A204.1 (cell line): ENCODE data around the gene PRODH2.
"Not testable (repeated sequence)": the region's sequence is repeated elsewhere in the genome, so short reads cannot be mapped to it uniquely, and the experiment has no call there.

Experiments used
- FAIRE-seq: peaks from 2 replicates; lab custom pipeline; 2012; peaks lifted over from hg19 to GRCh38; lab: Jason Lieb, UNC

PRODH2 gene

DNA sequence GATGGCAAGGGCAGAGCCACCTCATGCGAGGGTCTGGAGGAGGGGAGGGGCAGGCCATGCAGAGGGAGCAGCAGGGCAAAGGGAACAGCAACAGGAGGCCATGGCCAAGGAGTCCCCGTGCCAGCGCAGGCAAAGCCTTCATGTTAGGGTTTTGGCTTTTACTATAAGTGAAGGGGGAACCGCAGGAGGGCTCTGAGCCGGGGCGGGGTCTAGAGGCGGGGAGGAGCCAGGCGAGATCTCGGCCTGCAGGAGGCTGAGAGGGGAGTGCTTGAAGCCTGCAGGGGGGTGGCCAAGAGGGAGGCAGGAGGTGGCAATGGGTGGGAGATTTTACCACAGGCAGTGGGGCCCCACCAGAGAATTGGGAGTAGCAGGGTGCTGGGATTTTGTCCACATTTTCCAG is 31.0 kb downstream of the PRODH2 start:
- FAIRE-seq, result no peak

DNA sequence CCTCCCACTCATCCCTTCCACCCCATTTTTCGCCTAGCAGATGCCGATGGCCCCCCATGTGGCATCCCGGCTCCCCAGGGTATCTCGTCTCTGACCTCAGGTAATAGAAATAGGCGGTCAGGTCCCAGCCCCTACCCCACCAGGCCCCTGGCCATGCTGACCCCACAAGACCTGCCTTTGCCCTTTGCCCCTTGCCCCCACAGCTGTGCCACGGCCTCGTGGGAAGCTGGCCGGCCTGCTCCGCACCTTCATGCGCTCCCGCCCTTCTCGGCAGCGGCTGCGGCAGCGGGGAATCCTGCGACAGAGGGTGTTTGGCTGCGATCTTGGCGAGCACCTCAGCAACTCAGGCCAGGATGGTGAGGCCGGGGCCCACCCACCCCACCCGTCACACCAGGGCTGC is 31.9 kb downstream of the PRODH2 start:
- FAIRE-seq, result no peak

DNA sequence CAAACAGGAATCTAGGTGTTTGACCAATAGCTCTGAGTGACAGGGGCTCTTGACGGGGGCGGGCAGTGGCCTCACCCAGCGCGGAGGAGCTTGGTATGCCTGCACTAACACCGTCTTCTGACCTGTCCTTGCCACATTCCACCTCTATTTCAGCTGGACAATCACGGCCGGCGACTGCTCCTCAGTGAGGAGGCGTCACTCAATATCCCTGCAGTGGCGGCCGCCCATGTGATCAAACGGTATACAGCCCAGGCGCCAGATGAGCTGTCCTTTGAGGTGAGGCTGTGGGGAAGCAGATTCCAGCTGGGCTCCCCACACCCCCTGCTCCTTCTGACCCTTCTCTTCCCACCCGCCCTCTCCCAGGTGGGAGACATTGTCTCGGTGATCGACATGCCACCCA is 32.6 kb downstream of the PRODH2 start:
- FAIRE-seq, result no peak

DNA sequence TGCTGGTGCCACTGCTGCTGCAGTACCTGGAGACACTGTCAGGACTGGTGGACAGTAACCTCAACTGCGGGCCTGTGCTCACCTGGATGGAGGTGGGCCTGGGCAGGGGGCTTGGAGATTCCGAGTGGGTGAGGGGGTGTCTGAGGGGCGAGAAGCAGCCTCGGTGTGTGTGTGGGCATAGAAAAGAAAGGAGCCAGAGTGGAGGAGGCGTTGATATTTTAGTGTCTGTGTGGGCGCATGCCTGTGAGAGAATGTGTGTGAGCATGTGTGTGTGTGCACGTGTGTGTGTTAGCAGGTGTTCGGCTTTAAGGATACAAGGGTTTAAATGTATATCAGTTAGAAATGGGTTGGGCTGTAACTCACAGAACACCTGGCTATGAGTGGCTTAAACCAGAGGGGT is 33.6 kb downstream of the PRODH2 start:
- no peak for FAIRE-seq

DNA sequence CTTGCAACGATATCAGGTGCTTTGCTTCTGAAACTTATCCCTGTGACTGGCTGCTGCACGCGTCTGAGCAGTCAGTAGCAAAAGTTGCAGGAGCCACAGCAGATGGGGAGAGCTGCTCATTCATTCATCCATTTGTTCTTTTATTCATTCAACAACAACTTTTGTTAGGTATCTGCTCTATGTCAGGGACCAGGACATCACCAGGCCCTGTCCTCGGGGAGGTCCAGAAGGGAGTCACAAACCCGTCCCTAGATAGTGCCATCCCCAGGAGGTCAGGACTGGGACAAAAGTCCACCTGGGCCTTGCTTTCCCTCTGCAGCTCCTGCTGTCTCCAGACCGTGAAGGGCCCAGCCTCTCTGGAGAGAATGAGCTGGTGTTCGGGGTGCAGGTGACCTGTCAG is 34.7 kb downstream of the PRODH2 start:
- no peak for FAIRE-seq

DNA sequence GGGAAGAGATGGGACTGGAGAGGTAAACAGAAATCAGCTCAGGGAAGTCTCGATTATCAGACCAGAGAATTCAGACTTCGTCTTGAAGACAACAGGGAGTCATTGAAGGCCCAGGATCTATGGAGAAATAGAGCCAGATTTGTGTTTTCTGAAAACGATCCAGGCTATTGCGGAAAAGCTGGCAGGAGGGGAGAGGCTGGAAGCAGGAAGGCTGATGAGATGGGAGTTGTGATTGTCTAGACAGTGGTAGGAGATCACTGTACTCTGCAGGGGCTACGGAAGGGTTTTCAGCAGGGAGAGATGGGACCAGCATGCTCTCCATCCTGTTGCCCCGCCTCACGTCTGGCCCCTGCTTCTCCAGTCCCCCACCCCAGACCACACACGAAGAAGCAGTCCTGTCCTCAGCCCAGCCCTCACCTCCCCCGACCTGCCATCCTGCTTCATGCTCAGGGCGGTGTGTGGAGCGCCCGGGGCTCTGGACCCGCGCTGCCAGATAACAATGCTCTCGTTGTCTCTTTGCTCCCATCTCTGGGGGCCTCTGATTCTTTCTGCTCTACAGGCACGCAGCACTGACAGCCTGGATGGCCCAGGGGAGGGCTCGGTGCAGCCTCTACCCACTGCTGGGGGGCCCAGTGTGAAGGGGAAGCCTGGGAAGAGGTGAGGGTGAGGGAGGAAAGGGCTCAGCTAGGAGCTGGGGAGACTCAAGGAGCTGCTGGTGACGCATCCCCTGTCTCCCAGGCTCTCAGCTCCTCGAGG is 35.4 kb downstream of the PRODH2 start:
- no peak for FAIRE-seq

DNA sequence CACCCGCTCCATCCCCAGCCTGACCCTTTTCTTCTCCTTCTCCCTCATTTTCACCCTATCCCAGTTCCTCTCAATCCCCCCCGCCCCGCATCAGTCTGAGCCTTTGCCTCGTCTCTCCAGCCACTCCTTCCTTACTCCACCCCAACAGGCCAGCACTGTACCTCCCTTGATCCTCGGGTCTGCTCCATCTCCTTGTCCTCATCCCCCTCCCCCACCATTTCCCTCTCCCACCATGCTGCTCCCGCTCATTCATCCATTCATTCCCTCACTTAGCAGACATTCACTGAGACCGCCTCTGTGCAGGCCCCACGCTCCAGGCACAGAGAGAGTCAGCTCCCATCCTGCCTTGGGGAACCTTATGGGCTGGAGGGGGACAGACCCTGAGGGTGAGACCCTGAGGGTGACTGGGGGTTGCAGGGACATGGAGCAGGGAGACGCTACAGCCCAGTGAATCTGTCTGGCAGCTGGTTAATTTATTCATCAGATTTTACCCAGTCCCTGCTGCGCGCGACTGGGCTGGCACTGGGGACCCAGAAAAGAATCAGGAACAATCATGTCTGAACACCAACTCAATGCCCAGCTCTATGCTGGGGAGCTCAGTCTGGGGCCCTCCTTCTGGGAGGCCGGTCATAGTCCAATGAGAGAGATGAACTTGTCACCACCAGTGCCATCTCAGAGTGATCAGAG is 36.4 kb downstream of the PRODH2 start:
- FAIRE-seq, result no peak

DNA sequence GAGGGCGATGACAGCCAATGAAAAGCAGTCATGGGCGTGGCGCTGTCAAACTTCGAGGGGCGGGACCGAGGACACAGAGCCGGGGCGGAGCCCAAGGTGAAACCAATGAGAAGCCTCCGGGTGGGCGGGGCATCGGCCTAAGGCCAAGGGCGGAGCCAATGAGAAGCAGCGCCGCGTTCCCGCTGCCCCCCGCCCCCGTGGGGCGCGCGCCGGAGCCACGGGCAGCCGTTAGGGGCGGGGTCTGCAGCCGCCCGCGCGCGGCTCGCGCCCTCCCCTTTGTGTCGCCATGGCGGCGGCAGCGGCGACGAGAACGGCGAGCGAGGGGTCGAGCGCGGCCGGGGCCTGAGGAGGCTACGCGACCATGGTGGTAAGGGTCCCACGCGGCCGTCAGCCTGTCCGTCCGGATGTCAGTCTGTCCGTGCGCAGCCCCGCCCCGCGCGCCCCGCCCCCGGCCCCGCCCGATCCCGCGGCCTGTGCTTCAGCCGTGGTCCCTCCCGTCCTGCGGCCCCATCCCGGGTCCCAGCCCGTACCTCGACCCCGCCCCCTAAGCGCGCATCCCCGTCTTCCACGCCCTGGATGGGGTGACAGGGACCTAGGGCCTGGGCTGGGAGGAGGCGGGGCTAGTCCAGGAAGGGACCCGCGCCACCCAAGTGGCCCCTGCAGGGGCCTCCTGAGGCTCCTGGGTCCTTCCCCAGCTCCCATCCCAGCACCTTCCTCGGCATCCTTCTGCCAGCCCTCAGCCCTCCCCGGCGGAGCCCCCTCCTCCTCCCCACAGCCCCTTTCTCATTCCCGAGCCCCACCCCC is 37.1 kb downstream of the PRODH2 start, which contains the start of gene ARHGAP33:
ARHGAP33 (plus strand) TSS at position 267 of the 804 bp plus-strand sequence; CDS start at position 362, 95 bp downstream.
- peak; percentile 91 for FAIRE-seq

DNA sequence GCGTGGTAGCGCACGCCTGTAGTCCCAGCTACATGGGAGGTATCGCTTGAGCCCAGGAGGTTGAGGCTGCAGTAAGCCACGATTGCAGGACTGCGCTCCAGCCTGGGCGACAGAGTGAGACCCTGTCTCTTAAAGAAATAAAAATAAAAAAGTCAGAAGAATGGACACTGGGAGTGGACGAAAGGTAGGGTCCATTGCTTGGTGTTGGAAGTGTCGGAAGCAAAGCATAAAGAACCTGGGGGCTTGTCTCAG is 37.7 kb downstream of the PRODH2 start:
- FAIRE-seq, result no peak

DNA sequence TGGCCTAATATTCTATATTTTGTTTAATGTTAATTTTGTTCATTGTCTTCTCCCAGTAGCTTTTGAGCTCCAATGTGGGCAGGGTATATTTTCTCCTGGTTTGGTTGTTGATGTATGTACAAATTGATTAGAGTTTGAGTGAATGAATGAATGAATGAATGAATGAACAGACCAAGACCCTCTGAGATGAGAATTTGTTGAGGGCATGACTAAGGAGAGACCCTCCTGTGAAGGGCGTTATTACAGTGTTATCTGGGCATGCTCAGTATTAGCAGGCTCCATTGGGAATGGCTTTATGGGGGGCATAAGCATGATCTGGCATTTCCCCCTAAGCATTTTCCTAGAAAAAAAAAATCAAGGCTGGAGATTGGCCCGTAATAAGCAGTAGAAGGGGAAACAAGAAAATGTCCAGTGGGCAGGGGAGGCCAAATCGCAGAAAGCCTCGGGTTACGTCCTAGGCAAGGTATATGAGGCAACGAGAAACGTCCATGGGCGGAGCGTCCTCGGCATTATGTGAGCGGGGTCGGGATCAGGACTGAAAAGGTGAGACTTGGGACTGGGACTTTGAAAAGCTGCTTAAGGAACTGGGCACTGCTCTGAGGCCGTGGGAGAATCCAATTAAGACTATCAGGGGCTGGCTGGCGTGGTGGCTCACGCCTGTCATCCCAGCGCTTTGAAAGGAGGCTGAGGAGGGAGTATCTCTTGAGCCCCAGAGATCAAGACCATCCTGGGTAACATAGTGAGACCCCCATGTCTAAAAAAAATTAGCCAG is 38.2 kb downstream of the PRODH2 start:
- no peak for FAIRE-seq

DNA sequence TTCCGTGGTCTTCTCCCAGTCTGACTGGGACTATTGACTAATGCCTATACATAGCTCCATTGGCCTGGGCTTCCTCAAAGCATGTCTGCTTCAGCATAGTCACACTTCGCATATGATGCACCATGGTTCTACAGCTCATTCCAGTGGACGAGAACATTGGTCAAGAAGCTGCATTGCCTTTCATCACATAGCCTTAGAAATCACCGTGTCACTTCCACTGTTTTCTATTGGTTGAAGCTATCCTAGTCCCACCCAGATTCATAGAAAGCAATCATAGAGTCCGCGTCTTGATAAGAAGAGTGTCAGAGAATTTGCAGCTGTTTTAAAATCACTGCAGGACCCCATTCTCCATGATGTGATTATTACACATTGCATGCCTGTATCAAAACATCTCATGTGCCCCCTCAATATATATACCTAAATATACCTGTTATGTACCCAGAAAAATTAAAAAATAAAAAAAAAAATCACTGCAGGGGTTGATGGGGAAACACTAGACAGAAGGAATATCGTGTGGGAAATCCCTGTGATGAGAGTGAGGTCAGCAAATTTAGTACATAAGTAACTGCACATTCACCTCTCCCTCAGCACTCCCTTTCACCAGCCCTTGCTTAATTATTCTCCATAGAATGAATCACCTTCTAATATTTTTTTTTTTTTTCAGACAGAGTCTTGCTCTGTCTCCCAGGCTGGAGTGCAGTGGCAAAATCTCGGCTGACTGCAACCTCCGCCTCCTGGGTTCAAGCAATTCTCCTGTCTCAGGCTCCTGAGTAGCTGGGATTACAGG is 39.4 kb downstream of the PRODH2 start:
- no peak for FAIRE-seq

DNA sequence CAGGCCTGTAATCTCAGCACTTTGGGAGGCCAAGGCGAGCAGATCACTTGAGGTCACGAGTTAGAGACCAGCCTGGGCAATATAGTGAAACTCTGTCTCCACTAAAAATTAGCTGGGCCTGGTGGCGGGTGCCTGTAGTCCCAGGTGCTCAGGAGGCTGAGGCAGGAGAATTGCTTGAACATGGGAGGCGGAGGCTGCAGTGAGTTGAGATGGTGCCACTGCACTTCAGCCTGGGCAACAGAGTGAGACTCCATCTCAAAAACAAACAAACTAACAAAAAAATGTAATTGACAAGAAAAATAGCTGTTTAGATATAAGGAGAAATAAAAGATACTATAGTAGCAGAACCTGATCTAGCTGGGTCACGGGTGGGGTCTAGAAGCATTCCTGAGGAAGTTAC is 40.3 kb downstream of the PRODH2 start:
- FAIRE-seq, result not testable (repeated sequence)

DNA sequence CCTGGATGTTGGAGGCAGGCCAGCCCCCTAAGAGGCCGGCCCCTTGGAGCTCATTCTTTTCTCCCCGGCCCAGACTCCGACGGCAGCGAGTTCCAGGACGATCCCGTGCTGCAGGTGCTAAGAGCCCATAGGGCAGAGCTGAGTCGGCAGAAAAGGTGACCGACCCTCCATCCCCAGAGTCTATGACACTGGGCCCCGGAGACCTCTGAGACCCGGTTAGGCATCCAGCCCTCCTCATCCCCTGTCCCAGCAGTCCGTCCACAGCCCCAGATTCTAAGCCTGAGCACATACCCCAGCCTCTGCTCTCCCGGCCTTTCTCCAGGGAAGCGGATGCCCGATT is 44.6 kb downstream of the PRODH2 start:
- FAIRE-seq, result no peak

DNA sequence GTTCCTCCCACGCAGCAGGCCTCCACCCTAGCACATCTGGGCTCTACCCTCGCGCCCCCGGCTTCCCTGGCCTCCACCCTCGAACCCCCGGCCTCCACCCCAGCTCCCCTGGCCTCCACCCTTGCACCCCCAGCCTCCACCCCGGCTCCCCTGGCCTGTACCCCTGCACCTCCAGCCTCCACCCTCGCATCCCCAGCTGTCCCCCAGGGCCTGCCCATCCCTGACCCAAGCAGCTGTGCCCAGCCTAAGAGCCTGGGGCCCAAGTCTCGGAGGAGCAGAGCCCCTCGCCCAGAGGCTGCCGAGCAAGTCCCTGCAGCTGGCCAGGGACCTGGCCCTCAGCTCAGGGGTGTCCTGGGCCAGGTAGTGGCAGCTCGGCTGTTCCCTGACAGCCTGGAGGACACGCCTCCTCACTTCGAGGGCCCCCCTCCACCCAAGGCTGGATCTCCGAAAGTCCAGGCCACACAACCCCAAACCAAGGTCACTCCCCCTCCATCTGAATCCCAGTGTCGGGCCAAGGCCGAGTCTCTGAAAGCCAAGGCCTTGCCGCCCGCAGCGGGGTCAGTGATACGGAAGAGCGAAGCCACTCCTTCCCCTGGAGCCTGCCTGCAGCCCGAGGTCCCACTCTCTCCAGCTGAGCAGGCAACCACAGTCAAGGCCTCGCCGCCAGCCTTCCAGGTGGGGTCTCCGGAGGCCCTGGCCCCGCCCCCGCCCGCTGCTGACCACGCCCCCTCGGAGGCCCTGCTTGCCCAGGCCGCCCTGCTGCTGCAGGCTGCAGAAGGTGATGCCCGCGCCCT is 45.2 kb downstream of the PRODH2 start:
- no peak for FAIRE-seq

DNA sequence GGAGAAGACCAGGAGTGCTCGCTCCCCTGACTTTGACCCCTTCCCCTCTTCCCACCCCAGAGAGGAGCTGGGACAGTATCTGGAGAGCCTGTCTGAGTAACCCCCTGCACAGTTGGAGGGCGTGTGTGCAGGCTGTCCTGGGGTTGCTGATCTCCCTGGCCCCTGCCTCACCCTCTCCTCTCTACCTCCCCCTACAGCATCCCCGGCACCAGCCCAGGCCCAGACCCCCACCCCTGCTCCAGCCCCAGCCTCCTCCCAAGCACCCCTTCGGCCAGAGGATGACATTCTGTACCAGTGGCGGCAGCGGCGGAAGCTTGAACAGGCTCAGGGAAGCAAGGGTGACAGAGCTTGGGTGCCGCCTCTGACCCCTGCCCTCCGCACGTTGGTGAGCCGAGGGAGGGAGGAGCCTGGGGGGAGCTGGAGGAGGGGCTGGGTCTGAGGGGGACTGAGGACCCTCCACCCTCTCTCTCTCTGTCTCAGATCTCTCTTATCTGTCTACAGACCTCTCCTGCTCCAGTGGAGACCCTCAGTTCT is 46.0 kb downstream of the PRODH2 start:
- no peak for FAIRE-seq

DNA sequence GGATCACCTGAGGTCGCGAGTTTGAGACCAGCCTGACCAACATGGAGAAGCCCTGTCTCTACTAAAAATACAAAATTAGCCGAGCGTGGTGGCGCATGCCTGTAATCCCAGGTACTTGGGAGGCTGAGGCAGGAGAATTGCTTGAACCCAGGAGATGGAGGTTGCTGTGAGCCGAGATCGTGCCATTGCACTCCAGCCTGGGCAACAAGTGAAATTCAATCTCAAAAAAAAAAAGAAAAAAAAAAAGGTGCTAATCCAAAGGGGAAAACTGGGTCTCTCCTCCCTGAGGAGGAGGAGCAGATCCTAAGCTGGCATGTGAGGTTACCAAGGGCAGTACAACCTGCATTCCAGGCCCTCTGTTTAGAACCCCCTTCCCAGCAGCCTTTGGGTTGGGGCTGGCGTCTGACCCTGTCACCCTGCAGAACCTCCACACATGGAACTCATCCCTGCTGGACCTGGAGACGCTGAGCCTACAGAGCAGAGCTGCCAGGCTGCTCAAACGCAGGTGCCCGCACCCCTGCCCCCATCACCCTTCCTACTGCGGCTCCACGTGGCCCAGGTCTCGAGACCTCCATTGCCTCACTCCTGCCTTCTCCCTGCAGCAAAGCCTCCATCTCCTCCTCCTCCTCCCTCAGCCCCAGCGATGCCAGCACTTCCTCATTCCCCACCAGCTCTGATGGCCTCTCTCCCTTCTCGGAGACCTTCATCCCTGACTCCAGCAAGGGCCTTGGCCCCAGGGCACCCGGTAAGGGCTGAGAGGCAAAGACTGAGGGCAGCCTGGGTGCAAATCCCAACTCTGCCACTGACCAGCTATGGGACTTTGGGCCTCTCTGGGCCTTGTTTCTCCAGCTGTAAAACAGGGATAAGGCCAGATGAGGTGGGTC is 48.0 kb downstream of the PRODH2 start:
- no peak for FAIRE-seq

DNA sequence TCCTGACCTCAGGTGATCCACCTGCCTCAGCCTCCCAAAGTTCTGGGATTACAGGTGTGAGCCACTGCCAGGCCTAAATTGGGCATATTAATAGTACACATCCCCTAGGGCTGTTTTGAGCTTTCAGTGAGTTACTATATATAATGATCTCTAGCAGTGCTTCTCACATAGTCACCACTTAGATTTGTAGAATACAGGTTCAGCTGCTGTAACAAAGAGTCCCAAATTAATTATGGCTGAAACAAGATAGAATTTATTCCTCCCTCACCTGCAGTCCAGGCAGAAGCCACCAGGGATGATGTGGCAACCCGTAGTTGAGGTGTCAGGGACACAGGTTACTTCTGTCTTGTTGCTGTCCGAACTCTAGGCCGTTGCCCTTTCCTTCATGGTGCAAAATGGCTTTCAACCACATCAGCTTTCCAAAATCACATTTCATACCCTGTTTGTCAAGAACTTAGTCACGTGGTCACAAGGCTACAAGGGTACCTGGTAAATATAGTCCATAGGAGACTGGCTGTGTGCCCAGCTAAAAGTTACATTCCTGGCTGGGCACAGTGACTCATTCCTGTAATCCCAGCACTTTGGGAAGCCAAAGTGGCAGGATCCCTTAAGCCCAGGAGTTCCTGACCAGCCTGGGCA is 51.8 kb downstream of the PRODH2 start:
- no peak for FAIRE-seq

DNA sequence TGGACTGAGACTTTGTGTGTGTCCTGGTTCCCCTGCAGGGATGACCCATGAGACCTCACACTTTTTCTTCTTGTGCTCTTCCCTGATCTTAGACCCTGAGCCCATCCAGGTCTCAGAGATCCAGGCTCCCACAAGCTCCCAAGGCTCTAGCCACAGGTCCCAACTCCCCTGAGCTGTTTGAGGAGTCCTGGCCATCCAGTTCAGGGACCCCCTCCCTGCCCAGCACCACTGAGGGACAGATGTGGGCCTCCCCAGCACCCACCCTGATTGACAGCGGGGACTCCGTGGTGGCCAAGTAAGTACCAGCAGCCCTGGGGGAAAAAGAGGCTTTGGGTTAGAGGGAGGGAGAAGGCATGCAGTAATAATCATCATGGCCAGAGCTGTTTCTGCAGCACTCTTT is 52.9 kb downstream of the PRODH2 start:
- no peak for FAIRE-seq
